Activated T-helper 1 cell treated with Interleukin-2 at 50 U/mL for 16 hours (primary cell): ENCODE measurements around the gene CDK14.

Experiments
- DNase-seq: peaks from one replicate; pipeline ENCODE4 v3.0.0-alpha.2; 2020; ENCODE audit warnings: low read depth

Gene CDK14

GRCh38 chr7:90642978-90643377 lies 46.9 kb downstream of the CDK14 start:
- no peak for DNase-seq

GRCh38 chr7:90645784-90646183 lies 49.7 kb downstream of the CDK14 start:
- no peak for DNase-seq

DNA sequence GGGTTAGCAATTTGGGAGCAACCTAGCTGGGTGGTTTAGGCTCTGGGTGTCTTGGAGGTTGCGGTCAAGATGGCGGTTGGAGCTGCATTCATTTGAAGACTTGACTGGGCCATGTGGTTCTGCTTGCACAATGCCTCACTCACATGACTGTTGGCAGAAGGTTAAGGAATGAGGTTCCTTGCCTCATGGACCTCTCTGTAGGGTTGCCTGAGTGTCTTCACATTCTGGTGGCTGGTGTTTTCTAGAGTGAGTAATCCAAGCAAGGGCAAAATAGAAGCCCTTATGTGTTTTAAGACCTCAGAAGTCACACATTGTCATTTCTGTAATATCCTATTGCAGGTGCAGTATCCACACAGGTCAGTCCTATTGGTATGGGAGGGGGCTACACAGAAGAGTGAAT lies 52.0 kb downstream of the CDK14 start:
- no peak for DNase-seq

DNA sequence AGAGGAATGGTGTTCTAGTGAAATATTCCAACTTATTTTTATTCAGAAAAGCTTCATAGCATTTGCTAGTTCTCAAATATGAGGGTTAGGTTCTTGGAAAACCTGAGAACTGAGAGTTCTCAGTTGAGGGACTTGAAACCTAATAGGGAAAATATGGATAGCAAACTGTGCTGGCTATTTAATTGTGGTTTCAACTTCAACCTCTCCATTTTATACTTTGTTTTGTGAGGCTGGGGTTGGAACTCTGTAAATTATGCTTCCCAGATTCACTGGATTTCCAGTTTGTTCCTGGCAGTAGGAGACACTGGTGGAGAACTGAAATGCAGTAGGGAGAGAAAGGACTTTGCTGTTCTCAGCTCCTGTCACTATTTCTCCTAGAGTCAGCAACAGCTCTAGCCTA lies 52.7 kb downstream of the CDK14 start:
- no peak for DNase-seq

DNA sequence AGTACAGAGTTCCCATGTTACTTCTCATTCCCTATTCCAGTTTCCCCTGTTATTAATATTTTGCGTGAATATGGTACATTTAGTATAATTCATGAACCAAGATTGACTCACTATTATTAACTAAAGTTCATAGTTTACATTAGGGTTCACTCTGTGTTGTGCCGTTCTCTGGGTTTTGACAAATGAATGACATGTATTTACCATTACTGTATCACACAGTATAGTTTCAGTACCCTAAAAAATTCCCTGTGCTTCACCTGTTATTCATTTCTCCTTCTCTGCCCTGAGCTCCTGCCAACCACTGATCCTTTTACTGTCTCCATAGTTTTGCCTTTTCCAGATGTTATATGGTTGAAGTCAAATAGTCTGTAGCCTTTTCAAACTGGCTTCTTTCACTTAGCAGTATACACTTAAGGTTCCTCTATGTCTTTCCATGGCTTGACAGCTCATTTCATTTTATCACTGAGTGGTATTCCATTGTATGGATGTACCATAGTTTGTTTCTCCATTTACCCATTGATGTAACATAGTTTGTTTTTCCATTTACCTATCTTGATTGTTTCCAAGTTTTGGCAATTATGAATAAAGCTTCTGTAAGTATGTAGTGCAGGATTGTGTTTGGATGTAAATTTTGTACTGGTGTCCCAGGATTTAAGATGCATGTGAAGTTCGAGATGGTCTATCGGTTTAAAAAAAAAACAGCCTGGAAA lies 58.8 kb downstream of the CDK14 start:
- DNase-seq: no peak

DNA sequence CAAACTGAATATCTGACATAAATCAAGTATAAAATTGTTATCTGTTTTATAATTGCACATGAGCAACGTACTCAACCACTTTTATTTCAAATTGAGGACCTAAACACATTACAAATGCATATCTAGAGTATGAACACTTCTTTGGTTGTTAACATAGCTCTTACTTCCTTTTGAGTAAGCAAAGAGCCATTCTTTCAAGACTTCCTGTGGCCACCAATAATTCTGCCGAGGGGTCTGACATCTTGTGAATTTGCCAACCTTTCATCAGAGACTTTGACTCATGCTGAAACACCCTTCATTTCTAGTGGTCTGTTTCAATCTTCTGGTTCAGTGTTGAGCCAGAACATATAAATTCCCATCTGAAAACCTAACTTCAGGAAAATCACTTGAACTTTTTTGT lies 59.4 kb downstream of the CDK14 start:
- no peak for DNase-seq

GRCh38 chr7:90657481-90657880 lies 61.4 kb downstream of the CDK14 start:
- DNase-seq: no peak

GRCh38 chr7:90660100-90660499 lies 64.0 kb downstream of the CDK14 start:
- no peak for DNase-seq

GRCh38 chr7:90660819-90661218 lies 64.7 kb downstream of the CDK14 start:
- no peak for DNase-seq

DNA sequence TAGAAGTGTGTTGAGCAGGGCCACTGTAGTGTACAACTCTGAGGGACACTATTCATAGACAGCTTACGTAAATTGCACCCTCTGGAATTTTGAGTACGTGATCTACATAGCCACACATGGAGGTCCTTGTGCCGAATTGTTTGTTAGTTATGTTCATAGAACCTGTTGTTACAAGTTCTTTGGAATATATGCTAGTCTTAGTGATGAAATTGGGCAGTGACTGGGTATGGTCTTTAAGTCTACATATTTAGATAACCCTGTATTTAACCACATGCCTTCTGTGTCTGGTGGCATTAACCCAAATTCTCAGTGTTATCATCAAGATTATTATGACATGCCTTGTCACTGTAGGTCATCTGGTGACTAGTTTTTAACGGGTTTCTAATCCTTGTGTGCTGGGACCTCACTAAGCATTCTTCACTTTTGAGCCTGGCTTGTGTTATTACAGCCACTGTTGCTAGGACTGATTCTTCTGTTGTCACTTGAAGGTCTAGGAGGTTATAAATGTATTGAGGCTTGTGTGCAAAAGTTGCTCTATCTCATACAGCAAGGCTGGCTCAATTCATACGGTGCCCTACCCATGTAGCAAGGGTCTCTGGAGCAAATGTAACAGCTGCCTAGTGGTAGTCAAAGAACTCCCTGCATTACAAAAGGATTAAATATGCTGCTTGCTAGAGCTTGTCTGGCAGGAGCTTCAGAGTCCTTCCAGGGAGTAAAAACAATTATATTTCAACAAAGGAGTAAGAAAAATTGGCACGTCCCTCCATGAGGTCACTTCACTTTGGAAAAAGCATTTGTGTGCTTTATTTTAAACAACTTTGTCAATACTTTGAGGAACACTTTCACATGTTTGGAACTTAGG lies 65.4 kb downstream of the CDK14 start:
- DNase-seq: no peak

GRCh38 chr7:90663176-90663575 lies 67.1 kb downstream of the CDK14 start:
- DNase-seq: no peak

GRCh38 chr7:90666186-90666585 lies 70.1 kb downstream of the CDK14 start:
- DNase-seq: no peak

DNA sequence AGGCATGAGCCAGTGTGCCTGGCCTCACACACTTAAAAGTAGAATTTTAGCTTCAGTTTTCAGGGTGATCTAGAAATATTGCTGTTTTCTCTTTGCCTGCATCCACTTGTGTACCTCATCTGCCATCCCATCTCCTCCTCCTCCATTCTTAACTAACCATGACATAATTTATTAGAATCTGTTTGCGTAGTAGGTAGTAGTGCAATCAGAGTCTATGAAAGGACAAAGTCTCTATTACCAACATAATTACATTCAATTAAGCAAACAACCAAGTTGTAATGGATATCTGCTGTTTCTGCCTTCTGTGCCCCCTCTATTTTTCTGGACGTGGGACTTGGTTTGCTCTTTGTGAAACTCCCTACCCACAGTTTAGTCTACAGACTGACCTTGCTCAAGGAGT lies 72.9 kb downstream of the CDK14 start:
- no peak for DNase-seq

DNA sequence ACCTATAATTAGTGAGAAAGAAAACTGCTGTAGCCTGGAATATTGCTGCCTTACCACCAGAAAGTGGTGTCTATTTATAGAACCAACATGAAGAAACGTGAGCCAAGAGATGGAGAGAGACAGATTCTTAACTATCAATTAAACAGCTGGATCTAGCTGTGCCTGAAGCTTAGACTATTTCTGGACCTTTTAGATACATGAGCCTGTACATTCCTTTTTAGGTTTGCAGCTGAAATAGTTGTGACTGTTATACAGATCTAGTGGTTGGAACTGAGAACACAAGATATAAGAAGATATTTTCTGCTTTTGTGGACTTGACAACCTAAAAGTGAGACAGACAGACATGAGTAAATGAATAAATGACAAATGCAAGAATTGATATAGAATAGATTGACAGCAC lies 73.4 kb downstream of the CDK14 start:
- DNase-seq: no peak

DNA sequence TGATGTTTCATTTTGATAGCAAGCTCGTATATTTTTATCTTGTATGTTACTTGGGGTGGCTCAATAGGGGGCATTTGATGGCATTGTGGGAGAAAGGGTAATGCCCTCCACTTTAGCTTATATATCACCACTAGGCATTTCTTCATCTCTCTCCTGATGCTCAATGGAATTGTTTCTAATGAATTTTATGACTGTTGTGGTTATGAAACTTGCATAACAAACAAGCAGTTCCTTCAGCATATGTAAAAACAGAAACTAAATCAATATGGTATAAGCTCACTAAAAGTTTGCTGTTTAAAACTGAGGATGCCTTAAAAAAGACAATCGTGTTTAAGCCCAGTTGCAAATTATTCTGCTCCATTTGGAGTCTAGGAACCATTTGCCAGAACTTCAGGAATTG lies 75.5 kb downstream of the CDK14 start:
- no peak for DNase-seq

GRCh38 chr7:90672210-90672609 lies 76.1 kb downstream of the CDK14 start:
- DNase-seq: no peak

- DNase-seq: no peak
Observed at GRCh38 chr7:90674625-90675024, 78.5 kb downstream of the CDK14 start.

GRCh38 chr7:90675982-90676381 lies 79.9 kb downstream of the CDK14 start:
- DNase-seq: no peak

GRCh38 chr7:90677486-90678404 lies 81.6 kb downstream of the CDK14 start:
- no peak for DNase-seq

DNA sequence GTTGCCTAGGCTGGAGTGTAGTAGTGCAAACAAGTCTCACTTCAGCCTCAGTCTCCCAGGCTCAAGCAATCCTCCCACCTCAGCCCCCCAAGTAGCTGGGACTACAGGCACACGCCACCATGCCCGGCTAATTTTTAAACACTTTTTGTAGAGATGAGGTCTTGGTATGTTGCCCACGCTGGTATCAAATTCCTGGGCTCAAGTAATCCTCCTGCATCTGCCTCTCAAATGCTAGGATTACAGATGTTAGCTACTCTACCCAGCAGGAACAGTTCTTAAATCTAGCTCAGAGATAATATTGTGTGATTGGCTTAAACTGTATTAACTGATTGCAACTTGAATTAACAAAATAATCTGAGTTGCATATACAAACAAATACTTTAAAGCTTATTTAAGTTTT lies 82.9 kb downstream of the CDK14 start:
- no peak for DNase-seq

DNA sequence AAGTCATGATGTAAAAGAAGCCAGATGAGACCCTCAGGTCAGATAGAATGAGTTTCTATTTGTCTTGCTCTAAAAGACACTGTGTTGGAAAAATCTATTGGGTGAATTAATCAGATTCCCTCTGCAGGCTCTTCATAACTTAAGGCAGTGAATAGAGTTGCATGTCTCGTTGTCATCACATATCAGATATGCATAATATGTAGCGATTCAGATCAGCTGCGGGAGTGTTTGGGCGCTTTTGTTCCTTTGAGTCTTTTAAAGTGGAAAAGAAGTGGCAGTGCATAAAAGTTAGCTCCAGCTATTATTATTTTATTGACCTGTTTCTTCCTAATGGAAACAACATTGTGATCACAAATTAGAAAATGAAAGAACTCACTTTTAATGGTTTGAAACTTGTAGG lies 84.4 kb downstream of the CDK14 start:
- DNase-seq: no peak

- DNase-seq: no peak
Observed at GRCh38 chr7:90681336-90682022, 85.4 kb downstream of the CDK14 start.
